MM.1S (cell line): ENCODE results near the gene KDM4F.

Experiments used
- DNase-seq: peaks from one replicate; pipeline ENCODE4 v3.0.0-alpha.2; 2015
- H2AFZ ChIP-seq: fragments of 300-600 bp; sonication (generic); 2 replicates; pipeline ENCODE4 v1.6.0; 2016; ENCODE audit warnings: antibody characterized with exemption, low read length
- H3F3A ChIP-seq: fragments of 300-600 bp; sonication (generic); 2 replicates; pipeline ENCODE4 v1.6.1; 2016; ENCODE audit warnings: mild to moderate bottlenecking, antibody characterized with exemption, low read length, moderate library complexity, mixed read lengths; ENCODE audit not compliant: insufficient read depth
- H3K27ac ChIP-seq: fragments of 300-600 bp; sonication (generic); 2 replicates; pipeline ENCODE4 v1.5.1; 2016; ENCODE audit warnings: mild to moderate bottlenecking, low read length
- H3K27me3 ChIP-seq: fragments of 300-600 bp; sonication (generic); replicated peaks from 2 replicates; pipeline ENCODE4 v1.6.0; 2016; ENCODE audit warnings: low read length; ENCODE audit not compliant: insufficient read depth
- H3K36me3 ChIP-seq: fragments of 300-600 bp; sonication (generic); replicated peaks from 2 replicates; pipeline ENCODE4 v1.6.1; 2016; ENCODE audit warnings: mild to moderate bottlenecking, low read length, mixed read lengths; ENCODE audit not compliant: insufficient read depth
- H3K4me1 ChIP-seq: fragments of 300-600 bp; sonication (generic); 2 replicates; pipeline ENCODE4 v1.6.1; 2016; ENCODE audit warnings: low read length, mixed read lengths
- H3K4me2 ChIP-seq: fragments of 300-600 bp; sonication (generic); 2 replicates; pipeline ENCODE4 v1.6.0; 2016; ENCODE audit warnings: low read depth, low read length
- H3K4me3 ChIP-seq: fragments of 300-600 bp; sonication (generic); 2 replicates; pipeline ENCODE4 v1.5.1; 2016; ENCODE audit warnings: low read length, mixed read lengths
- H3K79me2 ChIP-seq: fragments of 300-600 bp; sonication (generic); 2 replicates; pipeline ENCODE4 v1.6.1; 2016; ENCODE audit warnings: mixed run types, low read length, mixed read lengths
- H3K9ac ChIP-seq: fragments of 300-600 bp; sonication (generic); 2 replicates; pipeline ENCODE4 v1.6.1; 2016; ENCODE audit warnings: low read length, mixed read lengths
- H3K9me2 ChIP-seq: fragments of 300-600 bp; sonication (generic); replicated peaks from 2 replicates; pipeline ENCODE4 v1.6.1; 2016; ENCODE audit warnings: mild to moderate bottlenecking, low read length, mixed read lengths; ENCODE audit not compliant: insufficient read depth
- H3K9me3 ChIP-seq: fragments of 300-600 bp; sonication (generic); replicated peaks from 2 replicates; pipeline ENCODE4 v1.6.1; 2016; ENCODE audit warnings: mild to moderate bottlenecking, low read length, mixed read lengths; ENCODE audit not compliant: insufficient read depth
- H4K20me1 ChIP-seq: fragments of 300-600 bp; sonication (generic); 2 replicates; pipeline ENCODE4 v1.6.1; 2016; ENCODE audit warnings: mild to moderate bottlenecking, low read length, moderate library complexity, mixed read lengths; ENCODE audit not compliant: insufficient read depth
- EZH2 ChIP-seq: fragments of 300-600 bp; sonication (generic); optimal IDR thresholded peaks from 2 replicates; pipeline ENCODE3; 2017; ENCODE audit warnings: low read depth, mild to moderate bottlenecking, antibody characterized with exemption, low read length, mixed read lengths
- EZH2phosphoT487 ChIP-seq: fragments of 300-600 bp; sonication (generic); IDR thresholded peaks from 2 replicates; pipeline ENCODE4 v1.6.1; 2018; ENCODE audit warnings: antibody characterized with exemption, low read length
- TF ChIP-seq, protein P1 (sequence below): fragments of 300-600 bp; sonication (generic); IDR thresholded peaks from 2 replicates; pipeline ENCODE4 v1.5.1; 2016; ENCODE audit warnings: antibody characterized with exemption, low read length, mixed read lengths

KDM4F gene

DNA sequence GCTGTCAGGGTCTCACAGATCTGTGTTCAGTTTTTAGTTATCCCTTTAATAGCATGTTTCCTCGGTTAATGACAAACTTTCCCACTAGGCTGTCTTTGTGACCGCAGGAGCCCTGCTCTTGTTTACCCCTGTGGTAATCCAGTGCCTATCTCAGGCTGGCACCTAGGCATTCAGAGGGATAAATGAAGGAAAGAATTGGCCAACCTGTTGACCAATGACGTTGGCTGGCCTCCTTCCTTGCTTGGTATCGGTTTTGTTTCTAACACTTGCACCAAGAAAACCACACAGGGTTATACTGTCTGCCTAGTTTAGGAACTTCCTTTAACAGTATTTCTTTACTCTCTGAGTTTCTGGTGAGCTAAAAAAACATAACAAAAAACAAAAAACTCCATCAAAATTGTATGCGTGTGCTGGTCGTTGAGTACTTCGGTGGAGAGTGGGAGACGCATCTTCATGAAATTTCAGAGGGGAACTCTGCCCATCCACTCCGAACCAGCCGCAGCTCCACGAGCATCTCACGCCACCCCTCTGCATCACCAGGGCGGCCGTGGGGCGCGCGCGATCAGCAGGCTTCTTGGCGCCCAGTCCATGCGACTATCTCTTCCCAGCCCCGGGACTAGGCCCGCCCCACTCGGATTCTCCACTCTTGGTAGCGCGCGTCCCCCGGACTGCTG, 39.9 kb downstream of the KDM4F start:
- no peaks in the 10 kb centered on the region for H3K36me3 ChIP-seq
- H3K9me3 ChIP-seq = no peaks in the 10 kb centered on the region
- no peaks in the 10 kb centered on the region for H4K20me1 ChIP-seq
- 0 out of 2 replicates have a peak, but pooled peaks cover 9% of the 10 kb centered on the region for H3K79me2 ChIP-seq
- H3F3A ChIP-seq = peaks cover 15% of the 10 kb centered on the region
- peak overlapping the region; percentile 82 for H3K4me3 ChIP-seq
- H3K4me1 ChIP-seq = peaks cover 22% of the 10 kb centered on the region
- peak overlapping the region; percentile 80 for H3K9ac ChIP-seq
- TF ChIP-seq EZH2 (no peak), EZH2phosphoT487 (no peak)
- TF ChIP-seq, protein P1, sequence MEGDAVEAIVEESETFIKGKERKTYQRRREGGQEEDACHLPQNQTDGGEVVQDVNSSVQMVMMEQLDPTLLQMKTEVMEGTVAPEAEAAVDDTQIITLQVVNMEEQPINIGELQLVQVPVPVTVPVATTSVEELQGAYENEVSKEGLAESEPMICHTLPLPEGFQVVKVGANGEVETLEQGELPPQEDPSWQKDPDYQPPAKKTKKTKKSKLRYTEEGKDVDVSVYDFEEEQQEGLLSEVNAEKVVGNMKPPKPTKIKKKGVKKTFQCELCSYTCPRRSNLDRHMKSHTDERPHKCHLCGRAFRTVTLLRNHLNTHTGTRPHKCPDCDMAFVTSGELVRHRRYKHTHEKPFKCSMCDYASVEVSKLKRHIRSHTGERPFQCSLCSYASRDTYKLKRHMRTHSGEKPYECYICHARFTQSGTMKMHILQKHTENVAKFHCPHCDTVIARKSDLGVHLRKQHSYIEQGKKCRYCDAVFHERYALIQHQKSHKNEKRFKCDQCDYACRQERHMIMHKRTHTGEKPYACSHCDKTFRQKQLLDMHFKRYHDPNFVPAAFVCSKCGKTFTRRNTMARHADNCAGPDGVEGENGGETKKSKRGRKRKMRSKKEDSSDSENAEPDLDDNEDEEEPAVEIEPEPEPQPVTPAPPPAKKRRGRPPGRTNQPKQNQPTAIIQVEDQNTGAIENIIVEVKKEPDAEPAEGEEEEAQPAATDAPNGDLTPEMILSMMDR = no peak
- H3K27ac ChIP-seq = peak overlapping the region; percentile 94
- H2AFZ ChIP-seq = peak overlapping the region; percentile 87
- H3K27me3 ChIP-seq = no peaks in the 10 kb centered on the region
- peak overlapping the region; percentile 68 for H3K4me2 ChIP-seq
- peak; percentile 81 for DNase-seq
- no peaks in the 10 kb centered on the region for H3K9me2 ChIP-seq

DNA sequence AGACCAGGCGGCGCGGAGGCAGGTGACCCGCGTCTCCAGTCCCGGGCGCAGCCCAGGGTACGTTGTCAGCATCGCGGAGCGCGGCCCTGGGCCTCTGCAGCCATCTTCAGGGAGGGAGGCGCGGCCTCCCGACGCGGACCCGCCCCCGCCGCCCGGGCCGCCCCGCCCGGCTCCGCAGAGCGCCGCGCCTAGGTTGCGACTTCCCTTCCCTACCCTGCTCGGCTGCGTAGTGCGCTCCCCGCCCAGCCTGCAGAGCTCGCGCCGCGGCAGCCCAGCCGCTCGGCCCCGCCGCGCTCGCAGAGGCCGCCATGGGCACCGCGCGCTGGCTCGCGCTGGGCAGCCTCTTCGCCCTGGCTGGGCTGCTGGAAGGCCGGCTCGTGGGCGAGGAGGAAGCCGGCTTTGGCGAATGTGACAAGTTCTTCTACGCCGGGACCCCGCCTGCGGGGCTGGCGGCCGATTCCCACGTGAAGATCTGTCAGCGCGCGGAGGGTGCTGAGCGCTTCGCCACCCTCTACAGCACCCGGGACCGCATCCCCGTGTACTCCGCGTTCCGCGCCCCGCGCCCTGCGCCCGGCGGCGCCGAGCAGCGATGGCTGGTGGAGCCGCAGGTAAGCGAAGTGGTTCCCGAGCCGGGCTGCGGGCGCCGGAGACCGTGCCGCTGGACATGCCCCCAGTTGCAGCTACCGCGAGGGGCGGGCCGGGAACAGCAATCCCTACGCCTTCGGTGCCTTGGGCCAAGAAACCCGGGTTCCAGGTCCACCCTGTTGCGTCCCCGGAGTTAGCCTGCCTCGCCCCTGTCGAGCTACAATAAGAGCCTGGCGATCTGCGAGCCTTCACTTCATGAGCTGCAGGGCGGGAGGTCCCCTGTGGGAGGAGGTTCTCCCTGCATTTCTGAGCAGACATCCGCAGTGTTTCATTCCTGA, 40.7 kb downstream of the KDM4F start, which contains the start of gene ENDOD1:
ENDOD1 (plus strand) TSS at position 227 of the 923 bp plus-strand sequence; CDS start at position 309, 82 bp downstream.
- DNase-seq = peak; percentile 88
- peak within 1 kb of the TSS; percentile 96 for H2AFZ ChIP-seq
- peak within 1 kb of the TSS; percentile 84 for H3K4me3 ChIP-seq
- H3K9ac ChIP-seq = peak within 1 kb of the TSS; percentile 80
- peak within 1 kb of the TSS; percentile 94 for H3K27ac ChIP-seq
- no peaks in the 10 kb centered on the region for H3K9me2 ChIP-seq
- H3K9me3 ChIP-seq = no peaks in the 10 kb centered on the region
- no peaks in the 10 kb centered on the region for H3K27me3 ChIP-seq
- H3K4me2 ChIP-seq = peak within 1 kb of the TSS; percentile 97
- peaks cover 22% of the 10 kb centered on the region for H3K4me1 ChIP-seq
- peaks cover 15% of the 10 kb centered on the region for H3F3A ChIP-seq
- TF ChIP-seq, protein P1 = no peak
- TF ChIP-seq EZH2phosphoT487 = no peak
- no peak for TF ChIP-seq EZH2
- no peaks in the 10 kb centered on the region for H3K36me3 ChIP-seq
- H4K20me1 ChIP-seq = no peaks in the 10 kb centered on the region
- H3K79me2 ChIP-seq = 0 out of 2 replicates have a peak, but pooled peaks cover 9% of the 10 kb centered on the region

DNA sequence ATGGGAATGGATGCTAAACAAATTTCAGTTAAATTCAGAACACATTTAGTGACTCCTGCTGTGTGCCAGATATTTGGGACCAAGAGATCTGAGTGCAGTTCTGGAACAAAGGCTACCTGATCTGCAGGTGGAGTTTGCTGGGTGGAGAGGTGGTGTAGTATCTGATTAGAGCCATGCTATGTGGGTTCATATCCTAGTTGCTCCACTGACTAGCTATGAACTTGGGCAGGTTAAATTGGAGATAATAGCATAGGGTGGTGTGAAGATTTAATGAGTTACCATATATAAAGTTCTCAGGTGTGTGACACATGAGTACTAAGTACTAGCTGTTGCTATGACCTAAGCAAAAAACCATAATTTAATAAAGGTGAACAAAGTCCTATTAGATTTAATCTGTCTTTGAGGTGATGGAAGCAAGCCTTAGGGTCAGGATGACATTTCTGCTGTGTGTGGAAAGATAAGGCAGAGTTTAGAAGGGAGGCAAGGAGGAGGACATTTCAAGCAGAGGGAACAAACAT, 42.5 kb downstream of the KDM4F start:
- H3K79me2 ChIP-seq = 0 out of 2 replicates have a peak, but pooled peaks cover 9% of the 10 kb centered on the region
- H3K9me2 ChIP-seq = no peaks in the 10 kb centered on the region
- no peaks in the 10 kb centered on the region for H3K9me3 ChIP-seq
- H3K4me1 ChIP-seq = peaks cover 28% of the 10 kb centered on the region
- no peak overlapping the region for H3K4me2 ChIP-seq
- no peaks in the 10 kb centered on the region for H3K36me3 ChIP-seq
- no peak overlapping the region for H2AFZ ChIP-seq
- 0 out of 2 replicates have a peak, but pooled peaks cover 3% of the 10 kb centered on the region for H3K27me3 ChIP-seq
- DNase-seq = no peak
- no peak overlapping the region for H3K27ac ChIP-seq
- H3K9ac ChIP-seq = no peak overlapping the region
- no peaks in the 10 kb centered on the region; the same call in 1 of the 2 replicates for H4K20me1 ChIP-seq
- TF ChIP-seq EZH2 = no peak
- TF ChIP-seq EZH2phosphoT487 = no peak
- TF ChIP-seq, protein P1 = no peak
- H3F3A ChIP-seq = peaks cover 15% of the 10 kb centered on the region
- H3K4me3 ChIP-seq = no peak overlapping the region
